ENCODE data around the gene CRKL. TPM values are rescaled to one million over a fixed set of nuclear protein-coding genes. Genes with fewer than 3 reads are reported as not detected.
"Not testable (repeated sequence)": the region's sequence is repeated elsewhere in the genome, so short reads cannot be mapped to it uniquely, and the experiment has no call there.

Gene CRKL
- total RNA-seq, 1 experiment from 2014 or later: 85.6 TPM

- Histone ChIP-seq H3K27ac (no peak overlapping the region), H3K4me1 (no peaks in the 10 kb centered on the region), H3K36me3 (no peaks in the 10 kb centered on the region), H3K4me3 (no peak overlapping the region), H3K27me3 (no peaks in the 10 kb centered on the region), H3K9me3 (replicated peaks) (no peaks in the 10 kb centered on the region)
- DNase-seq: no peak
Measured at GRCh38 chr22:20909543-20910303, 7.5 kb upstream of the CRKL start.

GRCh38 chr22:20912494-20912893 is 4.7 kb upstream of the CRKL start:
- Histone ChIP-seq H3K4me3 (no peak overlapping the region), H3K27ac (no peak overlapping the region), H3K9me3 (replicated peaks) (no peaks in the 10 kb centered on the region), H3K27me3 (no peaks in the 10 kb centered on the region), H3K36me3 (no peaks in the 10 kb centered on the region), H3K4me1 (no peaks in the 10 kb centered on the region)
- DNase-seq: no peak

- Histone ChIP-seq H3K27me3 (no peaks in the 10 kb centered on the region), H3K4me1 (0 out of 2 replicates have a peak, but pooled peaks cover 3% of the 10 kb centered on the region), H3K4me3 (peak overlapping the region; percentile 95), H3K27ac (no peak overlapping the region), H3K36me3 (peaks cover 17% of the 10 kb centered on the region), H3K9me3 (replicated peaks) (no peaks in the 10 kb centered on the region)
- DNase-seq: peak in 1 of 2 experiments; percentile 17
Measured at GRCh38 chr22:20918663-20919218, 1.5 kb downstream of the CRKL start.

DNA sequence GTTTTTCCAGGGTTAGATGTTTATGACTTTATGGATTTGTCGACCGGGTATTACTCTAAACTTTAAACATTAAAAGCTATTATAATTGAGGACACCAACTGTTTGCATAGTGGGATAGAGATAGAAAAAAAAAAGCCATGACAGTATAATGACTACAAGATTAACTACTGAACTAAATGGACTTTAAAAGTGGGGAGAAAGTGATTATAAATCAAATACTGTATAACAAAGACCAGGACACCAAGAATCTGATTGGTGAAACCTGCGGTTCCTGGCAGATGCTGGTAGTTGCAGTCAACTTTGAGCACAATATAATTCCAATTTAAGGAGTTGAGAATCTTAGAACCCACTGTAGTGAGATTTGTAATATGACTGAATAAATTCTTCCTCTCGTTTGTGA is 2.5 kb downstream of the CRKL start:
- Histone ChIP-seq H3K4me3 (peak overlapping the region; percentile 95), H3K27ac (no peak overlapping the region), H3K4me1 (0 out of 2 replicates have a peak, but pooled peaks cover 3% of the 10 kb centered on the region), H3K27me3 (no peaks in the 10 kb centered on the region), H3K36me3 (peaks cover 21% of the 10 kb centered on the region), H3K9me3 (replicated peaks) (no peaks in the 10 kb centered on the region)
- DNase-seq: no peak

DNA sequence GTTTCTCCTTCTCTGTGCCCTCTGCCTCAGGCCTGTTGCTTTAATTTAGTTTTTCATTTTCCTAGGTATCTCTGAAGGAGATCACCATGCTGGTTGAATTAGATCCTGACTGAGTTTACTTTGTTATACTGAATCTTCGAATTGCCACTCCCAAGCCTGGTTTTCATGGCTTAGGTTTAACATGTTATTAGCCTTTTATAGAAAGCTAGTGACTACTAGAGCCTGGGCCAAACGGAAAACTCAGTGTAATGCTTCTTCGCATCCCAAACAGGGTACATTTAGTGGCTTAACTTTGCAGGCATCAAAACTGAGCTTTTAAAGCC is 3.6 kb downstream of the CRKL start:
- H3K4me1 ChIP-seq: 0 out of 2 replicates have a peak, but pooled peaks cover 3% of the 10 kb centered on the region
- no peaks in the 10 kb centered on the region for H3K9me3 ChIP-seq (replicated peaks)
- H3K27me3 ChIP-seq: no peaks in the 10 kb centered on the region
- DNase-seq: no peak
- peaks cover 28% of the 10 kb centered on the region for H3K36me3 ChIP-seq
- no peak overlapping the region for H3K27ac ChIP-seq
- H3K4me3 ChIP-seq: no peak overlapping the region

DNA sequence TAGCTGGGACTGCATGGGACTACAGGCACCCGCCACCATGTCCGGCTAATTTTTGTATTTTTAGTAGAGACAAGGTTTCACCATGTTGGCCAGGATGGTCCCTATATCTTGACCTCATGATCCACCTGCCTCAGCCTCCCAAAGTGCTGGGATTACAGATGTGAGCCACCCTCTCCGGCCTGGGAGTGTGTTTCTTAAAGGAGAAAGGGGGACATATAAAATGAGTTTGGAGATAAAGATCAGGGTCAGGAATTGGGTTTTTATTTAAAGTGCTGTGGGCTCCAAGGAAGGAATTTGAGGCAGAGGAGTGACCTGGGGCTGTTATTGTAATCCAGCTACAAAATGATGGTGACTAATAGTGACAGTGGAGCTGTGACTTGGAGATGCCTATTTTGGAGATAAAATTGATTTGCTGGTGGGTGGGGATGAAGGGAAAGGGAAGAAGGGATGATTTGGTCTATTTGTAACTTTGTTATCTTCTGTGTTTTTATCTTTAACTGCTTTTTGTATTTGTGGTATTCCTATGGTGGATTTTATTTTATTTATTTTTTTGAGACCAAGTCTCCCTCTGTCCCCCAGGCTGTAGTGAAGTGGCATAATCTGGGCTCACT is 5.0 kb downstream of the CRKL start:
- H3K27ac ChIP-seq: no peak overlapping the region
- no peak overlapping the region for H3K4me3 ChIP-seq
- H3K9me3 ChIP-seq (replicated peaks): no peaks in the 10 kb centered on the region
- H3K4me1 ChIP-seq: 0 out of 2 replicates have a peak, but pooled peaks cover 3% of the 10 kb centered on the region
- no peak for DNase-seq
- H3K36me3 ChIP-seq: peaks cover 32% of the 10 kb centered on the region
- no peaks in the 10 kb centered on the region for H3K27me3 ChIP-seq

DNA sequence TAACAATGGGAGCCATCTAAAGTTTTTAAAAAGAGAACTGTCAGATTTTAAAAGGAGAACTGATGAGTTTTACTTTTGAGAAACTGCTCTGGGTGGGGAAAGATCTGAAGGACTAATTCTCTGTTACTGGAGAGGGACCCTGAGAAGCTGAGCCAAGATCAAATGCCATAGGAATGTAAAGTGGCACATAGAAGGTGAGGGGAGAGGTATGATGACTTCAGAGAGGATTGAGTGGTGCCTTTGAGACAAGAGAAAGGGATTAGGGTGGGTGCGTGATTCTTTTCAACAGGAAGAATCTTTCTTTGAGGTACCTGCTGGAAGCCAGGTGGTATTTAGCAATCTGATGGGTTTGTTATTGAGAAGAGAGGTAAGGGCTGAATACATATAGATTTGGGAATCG is 9.0 kb downstream of the CRKL start:
- H3K36me3 ChIP-seq: peaks cover 24% of the 10 kb centered on the region
- H3K4me1 ChIP-seq: no peaks in the 10 kb centered on the region
- H3K9me3 ChIP-seq (replicated peaks): no peaks in the 10 kb centered on the region
- H3K27ac ChIP-seq: no peak overlapping the region
- no peak overlapping the region for H3K4me3 ChIP-seq
- DNase-seq: no peak
- H3K27me3 ChIP-seq: no peaks in the 10 kb centered on the region

DNA sequence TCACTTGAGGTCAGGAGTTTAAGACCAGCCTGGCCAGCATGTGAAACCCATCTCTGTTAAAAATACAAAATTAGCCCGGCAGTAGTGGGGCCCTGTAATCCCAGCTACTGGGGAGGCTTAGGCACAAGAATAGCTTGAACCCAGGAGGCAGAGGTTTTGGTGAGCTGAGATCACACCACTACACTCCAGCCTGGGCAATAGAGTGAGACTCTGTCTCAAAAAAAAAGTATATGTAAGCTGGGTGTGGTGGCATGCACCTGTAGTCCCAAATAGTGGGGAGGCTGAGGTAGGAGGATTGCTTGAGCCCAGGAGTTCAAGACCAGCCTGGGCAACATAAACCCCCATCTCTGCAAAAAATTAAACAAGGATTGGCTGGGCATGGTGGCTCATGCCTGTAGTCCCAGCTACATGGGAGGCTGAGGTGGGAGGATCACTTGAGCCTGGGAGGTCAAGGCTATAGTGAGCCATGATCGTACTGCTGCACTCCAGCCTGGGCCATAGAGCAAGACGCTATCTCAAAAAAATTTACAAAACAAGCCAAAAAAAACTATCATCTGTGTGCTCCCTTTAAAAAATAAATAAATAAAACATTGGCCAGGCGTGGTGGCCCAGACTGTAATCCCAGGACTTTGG is 10.8 kb downstream of the CRKL start:
- H3K4me3 ChIP-seq: no peak overlapping the region
- H3K27me3 ChIP-seq: no peaks in the 10 kb centered on the region
- H3K4me1 ChIP-seq: no peaks in the 10 kb centered on the region
- no peaks in the 10 kb centered on the region for H3K9me3 ChIP-seq (replicated peaks)
- no peak for DNase-seq
- H3K36me3 ChIP-seq: peaks cover 18% of the 10 kb centered on the region
- no peak overlapping the region for H3K27ac ChIP-seq

- Histone ChIP-seq H3K27ac (no peak overlapping the region), H3K4me3 (no peak overlapping the region), H3K4me1 (no peaks in the 10 kb centered on the region), H3K9me3 (replicated peaks) (no peaks in the 10 kb centered on the region), H3K36me3 (peaks cover 18% of the 10 kb centered on the region), H3K27me3 (no peaks in the 10 kb centered on the region)
- DNase-seq: no peak
Measured at GRCh38 chr22:20928573-20928967, 11.4 kb downstream of the CRKL start.

DNA sequence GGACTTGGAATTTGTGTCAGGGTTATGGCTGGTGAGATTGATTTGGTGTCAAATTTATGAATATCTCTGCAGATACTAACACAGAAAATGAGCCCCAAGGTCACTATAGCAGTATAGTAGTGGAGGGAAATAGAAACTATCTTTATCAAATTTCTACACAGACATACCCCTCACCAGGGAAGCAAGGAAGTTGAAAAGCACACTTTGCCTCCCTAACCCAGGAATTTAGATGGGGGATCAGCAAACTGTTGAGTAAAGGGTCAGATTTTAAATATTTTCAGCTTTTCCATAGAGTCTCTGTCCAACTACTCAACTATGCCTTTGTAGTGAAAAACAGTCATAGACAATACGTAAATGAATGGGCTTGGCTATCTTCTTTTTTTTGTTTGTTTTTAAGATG is 12.8 kb downstream of the CRKL start:
- DNase-seq: no peak
- Histone ChIP-seq H3K4me3 (no peak overlapping the region), H3K36me3 (peaks cover 25% of the 10 kb centered on the region), H3K27me3 (no peaks in the 10 kb centered on the region), H3K9me3 (replicated peaks) (no peaks in the 10 kb centered on the region), H3K27ac (no peak overlapping the region), H3K4me1 (no peaks in the 10 kb centered on the region)

DNA sequence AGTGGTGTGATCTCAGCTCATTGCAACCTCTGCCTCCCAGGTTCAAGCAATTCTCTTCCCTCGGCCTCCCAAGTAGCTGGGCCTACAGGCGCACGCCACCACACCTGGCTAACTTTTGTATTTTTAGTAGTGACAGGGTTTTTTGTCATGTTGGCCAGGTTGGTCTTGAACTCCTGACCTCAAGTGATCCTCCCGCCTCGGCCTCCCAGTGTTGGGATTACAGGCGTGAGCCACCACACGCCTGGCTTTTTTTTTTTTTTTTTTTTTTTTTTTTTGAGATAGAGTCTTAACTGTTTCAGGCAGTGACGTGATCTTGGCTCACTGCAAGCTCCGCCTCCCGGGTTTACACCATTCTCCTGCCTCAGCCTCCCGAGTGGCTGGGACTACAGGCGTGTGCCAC is 13.2 kb downstream of the CRKL start:
- H3K9me3 ChIP-seq (replicated peaks); H3K4me1 ChIP-seq; H3K27me3 ChIP-seq; DNase-seq; H3K27ac ChIP-seq; H3K4me3 ChIP-seq: not testable (repeated sequence)
- H3K36me3 ChIP-seq: peaks cover 23% of the 10 kb centered on the region

DNA sequence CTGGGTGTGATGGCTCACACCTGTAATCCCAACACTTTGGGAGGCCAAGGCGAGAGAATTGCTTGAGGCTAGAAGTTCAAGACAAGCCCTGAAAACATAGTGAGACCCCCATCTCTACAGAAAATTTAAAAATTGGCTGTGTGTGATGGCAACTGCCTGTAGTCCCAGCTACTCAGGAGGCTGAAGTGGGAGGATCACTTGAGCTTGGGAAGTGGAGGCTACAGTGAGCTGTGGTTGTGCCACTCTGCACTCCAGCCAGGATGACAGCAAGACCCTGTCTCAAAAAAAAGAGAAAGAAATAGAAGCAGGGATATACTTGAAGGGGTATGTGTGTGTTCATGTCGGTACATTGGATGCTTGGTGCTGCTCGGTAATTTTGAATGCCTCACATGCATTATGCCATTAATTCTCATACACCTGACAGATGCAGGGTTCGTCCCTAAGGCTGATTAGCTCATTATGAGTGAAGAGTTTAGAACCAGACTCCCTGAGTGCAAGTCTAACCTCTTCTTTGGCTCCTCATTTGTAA is 14.0 kb downstream of the CRKL start:
- H3K9me3 ChIP-seq (replicated peaks): no peaks in the 10 kb centered on the region
- H3K27me3 ChIP-seq: no peaks in the 10 kb centered on the region
- H3K4me3 ChIP-seq: no peak overlapping the region
- no peaks in the 10 kb centered on the region for H3K4me1 ChIP-seq
- peaks cover 23% of the 10 kb centered on the region for H3K36me3 ChIP-seq
- no peak for DNase-seq
- no peak overlapping the region for H3K27ac ChIP-seq

GRCh38 chr22:20933910-20934309 is 16.7 kb downstream of the CRKL start:
- Histone ChIP-seq H3K27me3 (no peaks in the 10 kb centered on the region), H3K4me1 (no peaks in the 10 kb centered on the region), H3K36me3 (peaks cover 45% of the 10 kb centered on the region), H3K27ac (no peak overlapping the region), H3K4me3 (no peak overlapping the region), H3K9me3 (replicated peaks) (no peaks in the 10 kb centered on the region)
- DNase-seq: no peak

GRCh38 chr22:20935049-20935448 is 17.8 kb downstream of the CRKL start:
- H3K27me3 ChIP-seq; DNase-seq; H3K4me1 ChIP-seq; H3K27ac ChIP-seq; H3K4me3 ChIP-seq; H3K9me3 ChIP-seq (replicated peaks): not testable (repeated sequence)
- peaks cover 44% of the 10 kb centered on the region for H3K36me3 ChIP-seq
